Cerebellar cortex (tissue), 1 donor: ENCODE measurements around the gene KRTAP10-12.
"Not testable (repeated sequence)": the region's sequence is repeated elsewhere in the genome, so short reads cannot be mapped to it uniquely, and the experiment has no call there.

Experiments
- DNase-seq: peaks from one replicate; pipeline ENCODE4 v3.0.0-alpha.2; 2015; ENCODE audit warnings: low spot score

Gene KRTAP10-12

GRCh38 chr21:44670642-44671432 is 26.1 kb upstream of the KRTAP10-12 start:
- no peak for DNase-seq

- DNase-seq, result no peak
These were observed 25.1 kb upstream of the KRTAP10-12 start for GRCh38 chr21:44671911-44672310.

GRCh38 chr21:44677881-44678280 is 19.1 kb upstream of the KRTAP10-12 start:
- no peak for DNase-seq

GRCh38 chr21:44681152-44681551 is 15.8 kb upstream of the KRTAP10-12 start:
- DNase-seq, result no peak

- no peak for DNase-seq
These were observed 15.0 kb upstream of the KRTAP10-12 start, which contains the start of gene KRTAP12-1 for GRCh38 chr21:44681861-44682579. Gene KRTAP12-1 (minus strand): TSS chr21:44682163. CDS start chr21:44682123, 40 bp downstream.

- DNase-seq, result no peak
These were observed 14.3 kb upstream of the KRTAP10-12 start for GRCh38 chr21:44682580-44683151.

GRCh38 chr21:44684077-44684476 is 12.9 kb upstream of the KRTAP10-12 start:
- no peak for DNase-seq

- no peak for DNase-seq
These were observed 12.5 kb upstream of the KRTAP10-12 start for GRCh38 chr21:44684483-44684882.

- not testable (repeated sequence) for DNase-seq
These were observed 11.9 kb upstream of the KRTAP10-12 start for GRCh38 chr21:44685050-44685449.

- no peak for DNase-seq
These were observed 10.8 kb upstream of the KRTAP10-12 start for GRCh38 chr21:44686000-44686781.

GRCh38 chr21:44686843-44687561 is 10.0 kb upstream of the KRTAP10-12 start:
- no peak for DNase-seq

GRCh38 chr21:44687671-44688070 is 9.3 kb upstream of the KRTAP10-12 start:
- DNase-seq, result no peak

GRCh38 chr21:44689740-44690139 is 7.2 kb upstream of the KRTAP10-12 start:
- DNase-seq, result not testable (repeated sequence)

GRCh38 chr21:44691686-44692085 is 5.3 kb upstream of the KRTAP10-12 start:
- no peak for DNase-seq

- no peak for DNase-seq
These were observed 4.0 kb upstream of the KRTAP10-12 start for GRCh38 chr21:44692798-44693512.

- DNase-seq, result no peak
These were observed 2.2 kb upstream of the KRTAP10-12 start for GRCh38 chr21:44694776-44695175.

GRCh38 chr21:44695184-44695583 is 1.8 kb upstream of the KRTAP10-12 start:
- no peak for DNase-seq

- no peak for DNase-seq
These were observed 1.3 kb upstream of the KRTAP10-12 start for GRCh38 chr21:44695641-44696040.

- DNase-seq, result no peak
These were observed 400 bp upstream of the KRTAP10-12 start for GRCh38 chr21:44696572-44696971.

GRCh38 chr21:44697811-44698734 is 1.1 kb downstream of the KRTAP10-12 start:
- DNase-seq, result no peak
